ENCODE data around the gene PEX5L.

GRCh38 chr3:179833294-179833693, 203.4 kb downstream of the PEX5L start:
- TF ChIP-seq CTCF (IDR thresholded peaks at IDR 0.05): no peak
- no peak for TF ChIP-seq POLR2A (IDR thresholded peaks at IDR 0.05)

Measured in heart left ventricle (tissue), 13 donors.